Endothelial cell (in vitro differentiated cells): ENCODE results near the gene PRR12. TPM values are rescaled to one million over a fixed set of nuclear protein-coding genes. Genes with fewer than 3 reads are reported as not detected.

Experiments used
- DNase-seq: peaks from one replicate; pipeline ENCODE4 v3.0.0; 2021; ENCODE audit warnings: low spot score
- H3K27ac Mint-ChIP-seq: one replicate; pipeline ENCODE4 v1.8.0; 2021; ENCODE audit warnings: mixed read lengths, inconsistent platforms; ENCODE audit not compliant: unreplicated experiment
- H3K27me3 Mint-ChIP-seq: one replicate; pipeline ENCODE4 v1.8.0; 2021; ENCODE audit warnings: mild to moderate bottlenecking, moderate library complexity, mixed read lengths, inconsistent platforms; ENCODE audit not compliant: unreplicated experiment
- H3K36me3 Mint-ChIP-seq: one replicate; pipeline ENCODE4 v1.8.0; 2021; ENCODE audit warnings: mild to moderate bottlenecking, low read depth, mixed read lengths, inconsistent platforms; ENCODE audit not compliant: unreplicated experiment
- H3K4me1 Mint-ChIP-seq: one replicate; pipeline ENCODE4 v1.8.0; 2021; ENCODE audit warnings: mild to moderate bottlenecking, mixed read lengths, inconsistent platforms; ENCODE audit not compliant: unreplicated experiment
- H3K4me3 Mint-ChIP-seq: one replicate; pipeline ENCODE4 v1.8.0; 2021; ENCODE audit warnings: mild to moderate bottlenecking, mixed read lengths, inconsistent platforms; ENCODE audit not compliant: unreplicated experiment
- H3K9me3 Mint-ChIP-seq: one replicate; pipeline ENCODE4 v1.8.0; 2021; ENCODE audit warnings: mixed read lengths, inconsistent platforms; ENCODE audit not compliant: unreplicated experiment
- CTCF ChIP-seq: fragments of 200-600 bp; sonication (generic); IDR thresholded peaks from one replicate; pipeline ENCODE4 v1.5.0; 2021; ENCODE audit warnings: antibody characterized with exemption; ENCODE audit not compliant: unreplicated experiment
- total RNA-seq: library from RNA; stranded (reverse); fragmentation: NEBNext Ultra II Directional; extraction: Animal tissue kit (Norgen Biotek cat#: 25700); gene quantifications from one replicate; pipeline ENCODE4 v1.2.1, GENCODE V29; 2021; ENCODE audit not compliant: unreplicated experiment

PRR12 gene
- total RNA-seq, 1 donor from 2014 or later: 38.8 TPM

GRCh38 chr19:49594993-49595818 lies 4.2 kb downstream of the PRR12 start:
- H3K9me3 Mint-ChIP-seq: no peaks in the 10 kb centered on the region
- no peak overlapping the region for H3K27ac Mint-ChIP-seq
- no peak overlapping the region for H3K4me3 Mint-ChIP-seq
- peaks cover 21% of the 10 kb centered on the region for H3K36me3 Mint-ChIP-seq
- H3K4me1 Mint-ChIP-seq: peaks cover 18% of the 10 kb centered on the region
- peaks cover 11% of the 10 kb centered on the region for H3K27me3 Mint-ChIP-seq
- DNase-seq: no peak
- no peak for TF ChIP-seq CTCF

- peaks cover 18% of the 10 kb centered on the region for H3K4me1 Mint-ChIP-seq
- no peaks in the 10 kb centered on the region for H3K9me3 Mint-ChIP-seq
- no peak overlapping the region for H3K4me3 Mint-ChIP-seq
- no peak for DNase-seq
- no peak for TF ChIP-seq CTCF
- peaks cover 26% of the 10 kb centered on the region for H3K36me3 Mint-ChIP-seq
- H3K27me3 Mint-ChIP-seq: peaks cover 12% of the 10 kb centered on the region
- H3K27ac Mint-ChIP-seq: no peak overlapping the region
Observed at GRCh38 chr19:49595819-49596404, 4.9 kb downstream of the PRR12 start.

GRCh38 chr19:49596407-49596806 lies 5.4 kb downstream of the PRR12 start:
- Mint-ChIP-seq H3K27ac (no peak overlapping the region), H3K4me1 (peaks cover 18% of the 10 kb centered on the region), H3K27me3 (peaks cover 12% of the 10 kb centered on the region), H3K36me3 (peaks cover 29% of the 10 kb centered on the region), H3K4me3 (no peak overlapping the region), H3K9me3 (no peaks in the 10 kb centered on the region)
- no peak for TF ChIP-seq CTCF
- no peak for DNase-seq

- peaks cover 12% of the 10 kb centered on the region for H3K27me3 Mint-ChIP-seq
- no peak overlapping the region for H3K4me3 Mint-ChIP-seq
- H3K4me1 Mint-ChIP-seq: peaks cover 18% of the 10 kb centered on the region
- no peak for DNase-seq
- no peak overlapping the region for H3K27ac Mint-ChIP-seq
- peaks cover 29% of the 10 kb centered on the region for H3K36me3 Mint-ChIP-seq
- no peak for TF ChIP-seq CTCF
- no peaks in the 10 kb centered on the region for H3K9me3 Mint-ChIP-seq
Observed at GRCh38 chr19:49596954-49597702, 6.1 kb downstream of the PRR12 start.

- H3K9me3 Mint-ChIP-seq: no peaks in the 10 kb centered on the region
- H3K27me3 Mint-ChIP-seq: peaks cover 10% of the 10 kb centered on the region
- TF ChIP-seq CTCF: no peak
- peaks cover 29% of the 10 kb centered on the region for H3K36me3 Mint-ChIP-seq
- H3K4me1 Mint-ChIP-seq: peaks cover 13% of the 10 kb centered on the region
- no peak overlapping the region for H3K4me3 Mint-ChIP-seq
- no peak overlapping the region for H3K27ac Mint-ChIP-seq
- no peak for DNase-seq
Observed at GRCh38 chr19:49597703-49597974, 6.7 kb downstream of the PRR12 start.
